ENCODE data around the gene PTPN11. TPM values are rescaled to one million over a fixed set of nuclear protein-coding genes. Genes with fewer than 3 reads are reported as not detected.
A peak's percentile ranks its signal among the peaks of the same experiment; 100 is the strongest.
"Not testable (repeated sequence)": the region's sequence is repeated elsewhere in the genome, so short reads cannot be mapped to it uniquely, and the experiment has no call there.

PTPN11 gene
- total and polyA plus RNA-seq, 7 experiments from 2014 or later, result 43.5 to 94.7 (median 47.3) TPM

GRCh38 chr12:112389922-112390654, 28.7 kb upstream of the PTPN11 start:
- POLR2A ChIA-PET; H3K27ac ChIP-seq (ENCODE audit: low read depth, low read length); H3K4me1 Mint-ChIP-seq; CTCF ChIA-PET; H3K9me3 ChIP-seq (ENCODE audit: control insufficient read depth in 2 of 3, low read length in 3 of 3); H3K27me3 ChIP-seq (ENCODE audit: control insufficient read depth in 2 of 2, insufficient read depth in 2 of 2, low read length in 2 of 2); H3K4me1 ChIP-seq (ENCODE audit: control insufficient read depth in 2 of 2, insufficient read depth in 2 of 2, low read length in 2 of 2); H3K36me3 Mint-ChIP-seq; ATAC-seq; H3K4me3 ChIP-seq (ENCODE audit: low read length); H3K9me3 Mint-ChIP-seq; DNase-seq; H3K27ac Mint-ChIP-seq; H3K4me3 Mint-ChIP-seq; H3K36me3 ChIP-seq (ENCODE audit: control insufficient read depth in 2 of 3, insufficient read depth in 3 of 3, low read length in 3 of 3): not testable (repeated sequence)
- intact Hi-C loops (cut with micrococcal nuclease), result loop anchor here (5.0 to 10.0 kb wide), 2 partner anchors 143 to 795 kb away; partner anchors contain the start of gene ATXN2 (in 2 of the 2)
- H3K27me3 Mint-ChIP-seq, result peaks cover 0 to 20% (median 5%) of the 10 kb centered on the region in 5 donors

- ChIA-PET POLR2A (interaction anchor here (0.9 kb wide), 1 partner anchor 13 kb away, joined by 3 read pairs; no protein-coding TSS in a partner anchor), CTCF (no interaction called here)
- no peak overlapping the region for H3K4me3 ChIP-seq (ENCODE audit: low read length)
- no peaks in the 10 kb centered on the region for H3K36me3 ChIP-seq (ENCODE audit: control insufficient read depth in 2 of 3, insufficient read depth in 3 of 3, low read length in 3 of 3)
- Mint-ChIP-seq H3K27ac (no peak overlapping the region), H3K36me3 (no peaks in the 10 kb centered on the region), H3K9me3 (peaks cover 0 to 2% (median 0%) of the 10 kb centered on the region in 11 donors), H3K27me3 (peaks cover 0 to 28% (median 0%) of the 10 kb centered on the region in 5 donors), H3K4me3 (no peak overlapping the region), H3K4me1 (no peaks in the 10 kb centered on the region)
- intact Hi-C loops (cut with micrococcal nuclease), result no loop called here
- ATAC-seq (no peak), DNase-seq (no peak)
- no peaks in the 10 kb centered on the region for H3K9me3 ChIP-seq (ENCODE audit: control insufficient read depth in 2 of 3, low read length in 3 of 3)
- H3K4me1 ChIP-seq (ENCODE audit: control insufficient read depth in 2 of 2, insufficient read depth in 2 of 2, low read length in 2 of 2), result no peaks in the 10 kb centered on the region
- no peak overlapping the region for H3K27ac ChIP-seq (ENCODE audit: low read depth, low read length)
- no peaks in the 10 kb centered on the region for H3K27me3 ChIP-seq (ENCODE audit: control insufficient read depth in 2 of 2, insufficient read depth in 2 of 2, low read length in 2 of 2)
Observed at GRCh38 chr12:112393328-112393727, 25.4 kb upstream of the PTPN11 start.

GRCh38 chr12:112401054-112401453, 17.7 kb upstream of the PTPN11 start:
- no peak for DNase-seq
- Histone ChIP-seq H3K4me3 (ENCODE audit: low read length) (no peak overlapping the region), H3K27ac (ENCODE audit: low read depth, low read length) (no peak overlapping the region), H3K36me3 (ENCODE audit: control insufficient read depth in 2 of 3, insufficient read depth in 3 of 3, low read length in 3 of 3) (peaks cover 0 to 20% (median 7%) of the 10 kb centered on the region in 3 experiments), H3K27me3 (ENCODE audit: control insufficient read depth in 2 of 2, insufficient read depth in 2 of 2, low read length in 2 of 2) (no peaks in the 10 kb centered on the region), H3K9me3 (ENCODE audit: control insufficient read depth in 2 of 3, low read length in 3 of 3) (no peaks in the 10 kb centered on the region), H3K4me1 (ENCODE audit: control insufficient read depth in 2 of 2, insufficient read depth in 2 of 2, low read length in 2 of 2) (no peaks in the 10 kb centered on the region)
- H3K4me1 Mint-ChIP-seq, result peaks cover 0 to 7% (median 6%) of the 10 kb centered on the region in 7 donors
- no peak for ATAC-seq
- H3K4me3 Mint-ChIP-seq, result no peak overlapping the region
- H3K9me3 Mint-ChIP-seq, result peaks cover 0 to 2% (median 0%) of the 10 kb centered on the region in 11 donors
- CTCF ChIA-PET, result interaction anchor here (0.9 kb wide), 1 partner anchor 15 kb away, joined by 3 read pairs; no protein-coding TSS in a partner anchor
- POLR2A ChIA-PET, result interaction anchor here (0.6 kb wide), 1 partner anchor 452 kb away, joined by 6 read pairs; no protein-coding TSS in a partner anchor
- peaks cover 0 to 14% (median 9%) of the 10 kb centered on the region in 5 donors for H3K36me3 Mint-ChIP-seq
- no peak overlapping the region for H3K27ac Mint-ChIP-seq
- peaks cover 0 to 8% (median 0%) of the 10 kb centered on the region in 5 donors for H3K27me3 Mint-ChIP-seq
- intact Hi-C loops (cut with micrococcal nuclease), result no loop called here

- peaks cover 0 to 3% (median 0%) of the 10 kb centered on the region in 5 donors for H3K27me3 Mint-ChIP-seq
- Histone ChIP-seq H3K9me3 (ENCODE audit: control insufficient read depth in 2 of 3, low read length in 3 of 3) (no peaks in the 10 kb centered on the region), H3K4me1 (ENCODE audit: control insufficient read depth in 2 of 2, insufficient read depth in 2 of 2, low read length in 2 of 2) (peaks cover 0 to 2% of the 10 kb centered on the region in 2 donors), H3K27ac (ENCODE audit: low read depth, low read length) (no peak overlapping the region), H3K4me3 (ENCODE audit: low read length) (no peak overlapping the region), H3K27me3 (ENCODE audit: control insufficient read depth in 2 of 2, insufficient read depth in 2 of 2, low read length in 2 of 2) (no peaks in the 10 kb centered on the region), H3K36me3 (ENCODE audit: control insufficient read depth in 2 of 3, insufficient read depth in 3 of 3, low read length in 3 of 3) (peaks cover 4 to 30% (median 17%) of the 10 kb centered on the region in 3 experiments)
- ATAC-seq (no peak), DNase-seq (no peak)
- intact Hi-C loops (cut with micrococcal nuclease), result no loop called here
- peaks cover 0 to 2% (median 0%) of the 10 kb centered on the region in 11 donors for H3K9me3 Mint-ChIP-seq
- peaks cover under 1 to 16% (median 8%) of the 10 kb centered on the region in 7 donors for H3K4me1 Mint-ChIP-seq
- H3K36me3 Mint-ChIP-seq, result peaks cover 0 to 17% (median 11%) of the 10 kb centered on the region in 5 donors
- H3K4me3 Mint-ChIP-seq, result no peak overlapping the region
- POLR2A ChIA-PET, result interaction anchor here (1.0 kb wide), 1 partner anchor 16 kb away, joined by 3 read pairs; no protein-coding TSS in a partner anchor
- CTCF ChIA-PET, result interaction anchor here (0.7 to 0.9 kb wide), 2 partner anchors 204 to 1981 kb away, joined by 3 read pairs; no protein-coding TSS in a partner anchor
- H3K27ac Mint-ChIP-seq, result peak overlapping the region in 1 of 9 donors; percentile 26
Observed at GRCh38 chr12:112401903-112402498, 16.7 kb upstream of the PTPN11 start.

GRCh38 chr12:112406519-112407488, 11.9 kb upstream of the PTPN11 start:
- intact Hi-C loops (cut with micrococcal nuclease), result loop anchor here (5.0 kb wide), 3 partner anchors 395 to 1040 kb away; partner anchors contain the start of genes ERP29 (in 1 of the 2), MAPKAPK5 (in 1 of the 2), PHETA1 (in 1 of the 2) and TMEM116 (in 1 of the 2)
- Histone ChIP-seq H3K4me1 (ENCODE audit: control insufficient read depth in 2 of 2, insufficient read depth in 2 of 2, low read length in 2 of 2) (peaks cover 18 to 20% of the 10 kb centered on the region in 2 donors), H3K27me3 (ENCODE audit: control insufficient read depth in 2 of 2, insufficient read depth in 2 of 2, low read length in 2 of 2) (no peaks in the 10 kb centered on the region), H3K4me3 (ENCODE audit: low read length) (peak overlapping the region; percentile 7), H3K9me3 (ENCODE audit: control insufficient read depth in 2 of 3, low read length in 3 of 3) (no peaks in the 10 kb centered on the region), H3K27ac (ENCODE audit: low read depth, low read length) (peak overlapping the region; percentile 84), H3K36me3 (ENCODE audit: control insufficient read depth in 2 of 3, insufficient read depth in 3 of 3, low read length in 3 of 3) (peaks cover 9 to 42% (median 24%) of the 10 kb centered on the region in 3 experiments)
- no peak for DNase-seq
- ATAC-seq, result no peak
- peaks cover 17 to 48% (median 36%) of the 10 kb centered on the region in 7 donors for H3K4me1 Mint-ChIP-seq
- H3K9me3 Mint-ChIP-seq, result peaks cover 0 to 3% (median 0%) of the 10 kb centered on the region in 11 donors
- H3K36me3 Mint-ChIP-seq, result peaks cover 0 to 34% (median 26%) of the 10 kb centered on the region in 5 donors
- peak overlapping the region in 7 of 9 donors; percentile 15 to 100 (median 54) for H3K27ac Mint-ChIP-seq
- POLR2A ChIA-PET, result interaction anchor here (0.5 to 1.4 kb wide), 3 partner anchors 12 to 565 kb away, joined by 3 read pairs; partner anchors contain the start of genes MAPKAPK5 and PTPN11
- H3K4me3 Mint-ChIP-seq, result peak overlapping the region in 9 of 10 donors; percentile 49 to 100 (median 99)
- CTCF ChIA-PET, result no interaction called here
- no peaks in the 10 kb centered on the region for H3K27me3 Mint-ChIP-seq
